Esophagus squamous epithelium (tissue), 5 donors: ENCODE results near the gene CHCHD3. TPM values are rescaled to one million over a fixed set of nuclear protein-coding genes. Genes with fewer than 3 reads are reported as not detected.
"Not testable (repeated sequence)": the region's sequence is repeated elsewhere in the genome, so short reads cannot be mapped to it uniquely, and the experiment has no call there.

Source experiments
- DNase-seq: peaks from one replicate; lab custom pipeline; 2025; lab: John Stamatoyannopoulos, UW
- H3K27ac ChIP-seq, 4 donors: fragments of 200-600 bp; sonication (generic); one replicate each; pipeline ENCODE4 v1.5.1; 2016 to 2019; ENCODE audit warnings: mild to moderate bottlenecking in 1 of 4
- H3K27me3 ChIP-seq, 4 donors: fragments of 200-600 bp; sonication (generic); 1 replicate in 3 of 4; 2 replicates in 1 of 4; pipeline versions ENCODE4 v1.5.1 to v1.6.0; 2017 to 2021; ENCODE audit warnings: antibody characterized with exemption in 1 of 4
- H3K36me3 ChIP-seq, 3 donors: fragments of 200-600 bp; sonication (generic); one replicate each; pipeline ENCODE4 v1.5.1; 2016 to 2019
- H3K4me1 ChIP-seq, 3 donors: fragments of 200-600 bp; sonication (generic); one replicate each; pipeline ENCODE4 v1.5.1; 2017 to 2019
- H3K4me3 ChIP-seq, 4 donors: fragments of 200-600 bp; sonication (generic); 1 replicate in 3 of 4; 2 replicates in 1 of 4; pipeline ENCODE4 v1.5.1; 2016 to 2019; ENCODE audit warnings: mild to moderate bottlenecking in 2 of 4, moderate library complexity in 1 of 4
- H3K9me3 ChIP-seq, 3 donors: fragments of 200-600 bp; sonication (generic); one replicate each; pipeline ENCODE4 v1.5.1; 2016 to 2019
- CTCF ChIP-seq, 6 experiments: fragments of 450-650 bp in 4 of 6; fragments of 200-600 bp in 2 of 6; sonication (generic) in 2 of 6; IDR thresholded peaks; one replicate each; pipeline ENCODE4 v1.5.1; 2016 to 2019; ENCODE audit warnings: antibody characterized with exemption in 6 of 6, mild to moderate bottlenecking in 4 of 6, moderate library complexity in 4 of 6
- POLR2A ChIP-seq, 4 donors: fragments of 450-650 bp; IDR thresholded peaks; one replicate each; pipeline ENCODE4 v1.6.1; 2017; ENCODE audit warnings: antibody characterized with exemption in 4 of 4, mild to moderate bottlenecking in 4 of 4, moderate library complexity in 3 of 4
- WGBS, 2 donors: methylation state at CpG; one replicate each; pipeline ENCODE4 v1.1.5; 2018; 5-methylcytosine and 5-hydroxymethylcytosine counted together
- intact Hi-C: fragments of 100-400 bp; cut with DNase I; formaldehyde crosslinking; loops from one replicate; pipeline ENCODE4 v1.15.0; 2022
- total RNA-seq, 4 donors: library from RNA; depleted of rRNA; stranded (reverse); fragments of >200 nt; gene quantifications; one replicate each; pipeline ENCODE4 v1.1.0, GENCODE V29; 2016
- donor health status: DM: yes; HTN: yes; CAD: no.

CHCHD3 gene
- total RNA-seq, 4 donors from 2014 or later = 36.8 to 55.0 (median 40.9) TPM

DNA sequence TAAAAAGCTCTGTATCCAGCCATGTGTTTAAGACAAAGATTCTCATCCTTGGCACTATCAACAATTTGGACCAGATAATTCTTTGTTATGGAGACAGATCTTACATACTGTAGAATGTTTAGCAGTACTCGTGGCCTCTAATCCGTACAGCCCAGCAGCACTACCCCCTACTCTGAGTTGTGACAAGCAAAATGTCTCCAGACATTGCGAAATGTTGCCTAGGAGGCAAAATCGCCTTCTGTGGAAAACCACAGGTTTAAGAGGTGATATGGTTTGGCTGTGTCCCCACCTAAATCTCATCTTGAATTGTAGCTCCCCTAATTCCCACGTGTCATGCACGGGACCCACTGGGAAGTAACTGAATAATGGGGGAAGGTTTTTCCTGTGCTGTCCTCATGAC, 186.7 kb downstream of the CHCHD3 start:
- 89 to 96% methylated on average over 6 of the region's 6 CpGs for WGBS, 2 donors
- no peak overlapping the region for H3K4me3 ChIP-seq
- no peaks in the 10 kb centered on the region for H3K27me3 ChIP-seq
- H3K9me3 ChIP-seq = no peaks in the 10 kb centered on the region
- intact Hi-C loops = no loop called here
- DNase-seq = no peak
- H3K36me3 ChIP-seq = peaks cover 0 to 10% (median 0%) of the 10 kb centered on the region in 3 donors
- no peak overlapping the region for H3K27ac ChIP-seq
- no peaks in the 10 kb centered on the region for H3K4me1 ChIP-seq
- TF ChIP-seq CTCF (IDR thresholded peaks at IDR 0.05) (no peak), POLR2A (IDR thresholded peaks at IDR 0.05) (no peak)

- Histone ChIP-seq H3K36me3 (peaks cover 0 to 10% (median 0%) of the 10 kb centered on the region in 3 donors), H3K27me3 (no peaks in the 10 kb centered on the region), H3K4me1 (no peaks in the 10 kb centered on the region), H3K27ac (no peak overlapping the region), H3K4me3 (no peak overlapping the region), H3K9me3 (no peaks in the 10 kb centered on the region)
- intact Hi-C loops = no loop called here
- 87 to 93% methylated on average over 4 of the region's 4 CpGs for WGBS, 2 donors
- no peak for TF ChIP-seq CTCF (IDR thresholded peaks at IDR 0.05)
- DNase-seq = no peak
These were observed 188.3 kb downstream of the CHCHD3 start for GRCh38 chr7:132893560-132893959.

DNA sequence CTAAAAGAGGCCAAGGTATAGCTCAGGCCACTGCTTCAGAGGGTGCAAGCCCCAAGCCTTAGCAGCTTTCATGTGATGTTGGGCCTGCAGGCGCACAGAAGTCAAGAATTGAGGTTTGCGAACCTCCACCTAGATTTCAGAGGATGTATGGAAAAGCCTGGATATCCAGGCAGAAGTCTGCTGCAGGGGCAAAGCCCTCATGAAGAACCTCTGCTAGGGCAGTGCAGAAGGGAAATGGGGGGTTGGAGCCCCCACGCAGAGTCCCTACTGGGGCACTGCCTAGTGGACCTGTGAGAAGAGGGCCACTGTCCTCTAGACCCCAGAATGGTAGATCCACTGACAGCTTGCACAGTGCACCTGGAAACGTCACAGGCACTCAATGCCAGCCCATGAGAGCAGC, 189.1 kb downstream of the CHCHD3 start:
- intact Hi-C loops = not testable (repeated sequence)

DNA sequence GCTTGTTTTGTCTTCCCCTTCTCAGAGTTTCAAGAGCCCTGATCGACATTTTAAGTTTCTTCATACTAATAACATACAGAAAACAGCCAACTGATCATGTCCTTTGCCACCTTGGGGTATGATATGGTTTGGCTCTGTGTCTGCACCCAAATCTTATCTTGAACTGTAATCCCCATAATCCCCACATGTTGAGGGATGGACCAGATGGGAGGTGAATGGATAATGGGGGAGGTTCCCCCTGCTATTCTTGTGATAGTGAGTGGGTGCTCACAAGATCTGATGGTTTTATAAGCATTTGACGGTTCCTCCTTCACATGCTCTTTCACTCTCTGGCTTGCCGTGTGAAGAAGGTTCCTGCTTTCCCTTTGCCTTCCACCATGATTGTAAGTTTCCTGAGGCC, 190.3 kb downstream of the CHCHD3 start:
- Histone ChIP-seq H3K4me3 (no peak overlapping the region), H3K36me3 (peaks cover 0 to 10% (median 0%) of the 10 kb centered on the region in 3 donors), H3K27ac (no peak overlapping the region), H3K27me3 (no peaks in the 10 kb centered on the region), H3K4me1 (no peaks in the 10 kb centered on the region), H3K9me3 (no peaks in the 10 kb centered on the region)
- WGBS, 2 donors = 94 to 100% methylated on average over 3 of the region's 3 CpGs
- TF ChIP-seq CTCF (IDR thresholded peaks at IDR 0.05) = no peak
- TF ChIP-seq POLR2A (IDR thresholded peaks at IDR 0.05) = no peak
- intact Hi-C loops = no loop called here
- no peak for DNase-seq

More for the DNA sequence above, 189.1 kb downstream of the CHCHD3 start:
- H3K4me1 ChIP-seq, H3K4me3 ChIP-seq, H3K9me3 ChIP-seq, DNase-seq, H3K27me3 ChIP-seq, H3K27ac ChIP-seq, H3K36me3 ChIP-seq: not testable (repeated sequence)
- 93 to 100% methylated on average over 2 to 4 of the region's 4 CpGs for WGBS, 2 donors

GRCh38 chr7:132882714-132883428, 199.0 kb downstream of the CHCHD3 start:
- Histone ChIP-seq H3K4me3 (no peak overlapping the region), H3K4me1 (no peaks in the 10 kb centered on the region), H3K9me3 (no peaks in the 10 kb centered on the region), H3K27ac (no peak overlapping the region), H3K27me3 (no peaks in the 10 kb centered on the region), H3K36me3 (peaks cover 0 to 24% (median 0%) of the 10 kb centered on the region in 3 donors)
- intact Hi-C loops = no loop called here
- no peak for TF ChIP-seq POLR2A (IDR thresholded peaks at IDR 0.05)
- no peak for TF ChIP-seq CTCF (IDR thresholded peaks at IDR 0.05)
- 71 to 84% methylated on average over 1 to 2 of the region's 2 CpGs for WGBS, 2 donors
- no peak for DNase-seq
